Central memory CD8-positive, alpha-beta T cell (primary cell): ENCODE results near the gene BDH1.
"Not testable (repeated sequence)": the region's sequence is repeated elsewhere in the genome, so short reads cannot be mapped to it uniquely, and the experiment has no call there.

Experiments used
- ATAC-seq: fragments of 150-1000 bp; cut with Tn5 transposase; replicated peaks from 2 replicates; pipeline ENCODE4 v1.10.0; 2022; ENCODE audit warnings: mild to moderate bottlenecking, moderate FRiP score, moderate number of reproducible peaks; ENCODE audit not compliant: poor library complexity, severe bottlenecking; ENCODE audit errors: extremely low read depth
- DNase-seq, 2 donors: peaks; one replicate each; pipeline ENCODE4 v3.0.0; 2021; ENCODE audit warnings: low spot score in 2 of 2
- H3K27ac Mint-ChIP-seq: one replicate; pipeline ENCODE4 v1.8.0; 2022; ENCODE audit warnings: low read depth, mild to moderate bottlenecking, moderate library complexity, mixed read lengths
- H3K27me3 Mint-ChIP-seq: one replicate; pipeline ENCODE4 v1.8.0; 2022; ENCODE audit warnings: mixed read lengths
- H3K36me3 Mint-ChIP-seq: one replicate; pipeline ENCODE4 v1.8.0; 2022; ENCODE audit warnings: mild to moderate bottlenecking, moderate library complexity, mixed read lengths; ENCODE audit not compliant: insufficient read depth
- H3K4me1 Mint-ChIP-seq: one replicate; pipeline ENCODE4 v1.8.0; 2022; ENCODE audit warnings: mixed read lengths
- H3K4me3 Mint-ChIP-seq: one replicate; pipeline ENCODE4 v1.8.0; 2022; ENCODE audit warnings: mild to moderate bottlenecking, moderate library complexity, mixed read lengths
- H3K9me3 Mint-ChIP-seq: one replicate; pipeline ENCODE4 v1.8.0; 2022; ENCODE audit warnings: mixed read lengths

Gene BDH1

DNA sequence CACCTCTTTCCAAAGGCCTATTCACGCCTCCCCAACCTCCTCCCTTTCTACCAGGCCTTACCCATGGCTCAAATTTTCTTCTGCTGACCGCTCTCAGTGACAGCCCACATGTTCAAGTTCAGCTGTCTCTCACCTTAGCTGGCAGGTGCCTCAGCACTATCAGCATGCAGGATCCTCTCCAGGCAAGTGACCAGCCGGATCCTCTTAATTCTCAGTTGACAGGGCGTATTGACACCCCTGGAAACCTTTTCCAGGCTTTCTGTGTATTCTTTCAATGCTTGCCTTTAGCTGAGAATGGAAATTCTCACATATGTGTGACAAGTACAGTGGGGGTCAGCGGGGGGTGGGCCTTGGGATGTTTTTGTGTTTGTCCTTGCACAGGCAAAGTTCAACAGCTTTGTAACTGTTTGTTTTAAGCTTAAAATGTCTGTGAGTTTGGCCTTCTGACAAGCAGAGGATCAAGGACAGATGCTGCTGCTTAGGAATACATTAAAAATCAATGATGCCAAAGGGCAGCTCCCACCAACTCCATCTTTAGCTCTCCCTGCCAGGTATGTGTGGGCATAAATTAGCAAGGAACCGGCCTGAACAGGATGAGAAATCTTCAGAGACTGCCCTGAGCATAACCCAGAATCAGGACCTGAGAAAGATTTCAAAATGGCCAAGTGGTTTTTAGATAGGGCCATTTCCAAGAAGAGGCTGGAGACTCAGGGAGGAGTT is 17.4 kb upstream of the BDH1 start:
- no peaks in the 10 kb centered on the region for H3K4me1 Mint-ChIP-seq
- peaks cover 52% of the 10 kb centered on the region for H3K27me3 Mint-ChIP-seq
- H3K4me3 Mint-ChIP-seq, result no peak overlapping the region
- peaks cover 6% of the 10 kb centered on the region for H3K9me3 Mint-ChIP-seq
- no peak for DNase-seq
- no peak overlapping the region for H3K27ac Mint-ChIP-seq
- no peak for ATAC-seq
- H3K36me3 Mint-ChIP-seq, result no peaks in the 10 kb centered on the region

DNA sequence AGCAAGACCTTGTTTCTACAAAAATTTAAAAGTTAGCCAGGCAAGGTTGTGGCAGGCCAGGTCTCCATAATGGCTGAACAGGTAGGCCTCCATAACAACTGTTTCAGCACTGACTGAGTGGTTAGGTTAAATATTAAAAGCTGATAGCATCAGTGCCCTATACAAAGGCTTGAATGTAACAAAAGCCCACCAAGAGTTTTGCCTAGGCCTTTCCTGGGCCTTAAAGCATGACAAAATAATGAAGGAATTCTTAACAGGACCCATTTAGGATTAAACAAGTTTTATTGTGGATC is 16.1 kb upstream of the BDH1 start:
- DNase-seq, H3K9me3 Mint-ChIP-seq, H3K4me1 Mint-ChIP-seq, H3K36me3 Mint-ChIP-seq, H3K4me3 Mint-ChIP-seq, ATAC-seq, H3K27ac Mint-ChIP-seq: not testable (repeated sequence)
- H3K27me3 Mint-ChIP-seq, result peaks cover 38% of the 10 kb centered on the region

DNA sequence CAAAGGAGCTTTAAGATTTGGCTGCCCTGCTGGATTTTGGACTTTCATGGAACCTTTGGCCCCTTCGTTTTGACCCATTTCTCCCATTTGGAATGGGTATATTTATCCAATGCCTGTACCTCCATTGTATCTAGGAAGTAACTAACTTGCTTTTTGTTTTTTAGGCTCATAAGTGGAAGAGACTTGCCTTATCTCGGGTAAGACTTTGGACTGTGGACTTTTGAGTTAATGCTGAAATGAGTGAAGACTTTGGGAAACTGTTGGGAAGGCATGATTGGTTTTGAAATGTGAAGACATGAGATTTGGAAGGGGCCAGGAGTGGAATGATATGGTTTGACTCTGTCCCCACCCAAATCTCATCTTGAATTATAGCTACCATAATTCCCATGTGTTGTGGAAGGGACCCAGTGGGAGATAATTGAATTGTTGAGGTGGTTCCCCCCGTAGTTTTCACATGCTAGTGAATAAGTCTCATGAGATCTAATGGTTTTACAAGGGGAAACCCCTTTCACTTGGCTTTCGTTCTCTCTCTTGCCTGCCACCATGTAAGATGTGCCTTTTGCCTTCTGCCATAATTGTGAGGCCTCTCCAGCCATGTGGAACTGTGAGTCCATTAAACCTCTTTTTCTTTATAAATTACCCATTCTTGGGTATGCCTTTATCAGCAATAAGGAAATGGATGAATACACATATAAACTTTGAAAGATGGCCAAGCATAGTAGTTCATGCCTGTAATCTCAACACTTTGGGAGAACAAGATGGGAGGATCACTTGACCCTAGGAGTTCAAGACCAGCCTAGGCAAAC is 15.5 kb upstream of the BDH1 start:
- not testable (repeated sequence) for H3K4me3 Mint-ChIP-seq, ATAC-seq, H3K27ac Mint-ChIP-seq, DNase-seq, H3K9me3 Mint-ChIP-seq, H3K4me1 Mint-ChIP-seq, H3K36me3 Mint-ChIP-seq
- H3K27me3 Mint-ChIP-seq, result peaks cover 35% of the 10 kb centered on the region

DNA sequence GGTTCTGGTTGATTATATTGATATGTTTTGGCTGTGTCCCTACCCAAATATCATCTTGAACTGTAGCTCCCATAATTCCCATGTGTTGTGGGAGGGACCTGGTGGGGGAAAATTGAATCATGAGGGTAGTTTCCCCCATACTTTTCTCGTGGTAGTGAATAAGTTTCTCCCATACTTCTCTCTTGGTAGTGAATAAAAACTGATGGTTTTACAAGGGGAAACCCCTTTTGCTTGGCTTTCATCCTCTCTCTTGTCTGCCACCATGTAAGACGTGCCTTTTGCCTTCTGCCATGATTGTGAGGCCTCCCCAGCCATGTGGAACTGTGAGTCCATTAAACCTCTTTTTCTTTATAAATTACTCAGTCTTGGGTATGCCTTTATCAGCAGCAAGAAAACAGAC is 13.7 kb upstream of the BDH1 start:
- H3K27me3 Mint-ChIP-seq, result peaks cover 26% of the 10 kb centered on the region
- not testable (repeated sequence) for DNase-seq, H3K27ac Mint-ChIP-seq, ATAC-seq, H3K4me3 Mint-ChIP-seq, H3K36me3 Mint-ChIP-seq, H3K4me1 Mint-ChIP-seq, H3K9me3 Mint-ChIP-seq

DNA sequence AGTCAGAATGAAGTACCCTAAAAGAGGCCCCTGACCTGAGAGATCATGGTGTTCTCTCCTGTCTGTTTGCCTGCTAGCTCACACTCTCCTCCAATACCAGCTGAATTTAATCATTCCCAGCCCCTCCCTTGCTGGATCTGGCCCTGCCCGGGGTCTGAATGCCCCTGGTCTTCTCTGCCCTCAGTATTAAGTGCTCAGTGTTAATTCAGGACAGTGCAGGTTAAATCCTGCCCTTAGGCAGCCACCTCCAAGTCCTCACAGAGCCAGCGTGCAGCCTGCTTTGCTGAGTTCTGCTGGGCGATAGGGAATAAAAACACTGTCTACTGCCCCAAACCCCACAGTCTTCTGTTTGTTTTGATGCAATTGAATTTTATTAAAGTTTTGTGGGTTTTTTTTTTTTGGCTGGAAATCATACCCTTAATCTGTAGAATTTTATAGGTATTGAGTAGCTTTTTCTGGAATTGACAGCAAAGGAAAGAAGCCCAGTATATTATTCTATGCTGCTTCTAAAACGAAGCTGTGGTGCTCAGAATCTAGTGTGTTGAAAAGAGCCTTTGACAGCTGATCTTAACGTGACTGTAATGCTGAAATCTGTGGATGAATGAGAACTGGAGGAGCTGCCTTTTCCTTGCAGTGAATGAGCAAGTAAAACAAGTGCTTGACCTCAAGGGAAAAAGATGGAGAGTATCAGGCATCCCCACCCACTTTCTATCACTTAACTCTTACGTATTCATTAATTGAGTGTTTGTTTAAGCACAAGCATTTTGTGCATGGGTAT is 12.3 kb upstream of the BDH1 start:
- H3K4me1 Mint-ChIP-seq, result no peaks in the 10 kb centered on the region
- no peak overlapping the region for H3K4me3 Mint-ChIP-seq
- H3K27ac Mint-ChIP-seq, result no peak overlapping the region
- DNase-seq, result no peak
- no peak for ATAC-seq
- H3K27me3 Mint-ChIP-seq, result peaks cover 24% of the 10 kb centered on the region
- no peaks in the 10 kb centered on the region for H3K36me3 Mint-ChIP-seq
- peaks cover 6% of the 10 kb centered on the region for H3K9me3 Mint-ChIP-seq

DNA sequence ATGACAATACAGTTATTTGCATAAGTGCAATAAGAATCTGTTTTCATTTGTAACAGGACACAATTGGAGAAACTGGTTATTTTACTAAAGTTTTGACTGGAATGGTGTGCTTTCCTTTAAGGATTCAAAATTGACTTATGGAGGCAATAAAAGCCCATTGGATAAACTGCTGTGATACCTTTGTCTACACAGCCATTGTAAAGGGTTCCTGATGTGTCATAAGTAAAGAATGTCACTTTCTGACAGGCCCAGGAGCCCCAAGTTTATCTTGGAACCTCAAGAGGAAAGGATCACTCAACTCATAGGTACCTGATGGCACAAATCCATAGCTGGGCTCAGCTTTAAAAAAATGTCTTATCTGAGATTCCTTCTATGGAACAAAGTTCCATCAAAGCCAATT is 10.4 kb upstream of the BDH1 start:
- not testable (repeated sequence) for DNase-seq, H3K9me3 Mint-ChIP-seq, H3K36me3 Mint-ChIP-seq, ATAC-seq, H3K4me3 Mint-ChIP-seq, H3K4me1 Mint-ChIP-seq, H3K27ac Mint-ChIP-seq
- H3K27me3 Mint-ChIP-seq, result peaks cover 40% of the 10 kb centered on the region

DNA sequence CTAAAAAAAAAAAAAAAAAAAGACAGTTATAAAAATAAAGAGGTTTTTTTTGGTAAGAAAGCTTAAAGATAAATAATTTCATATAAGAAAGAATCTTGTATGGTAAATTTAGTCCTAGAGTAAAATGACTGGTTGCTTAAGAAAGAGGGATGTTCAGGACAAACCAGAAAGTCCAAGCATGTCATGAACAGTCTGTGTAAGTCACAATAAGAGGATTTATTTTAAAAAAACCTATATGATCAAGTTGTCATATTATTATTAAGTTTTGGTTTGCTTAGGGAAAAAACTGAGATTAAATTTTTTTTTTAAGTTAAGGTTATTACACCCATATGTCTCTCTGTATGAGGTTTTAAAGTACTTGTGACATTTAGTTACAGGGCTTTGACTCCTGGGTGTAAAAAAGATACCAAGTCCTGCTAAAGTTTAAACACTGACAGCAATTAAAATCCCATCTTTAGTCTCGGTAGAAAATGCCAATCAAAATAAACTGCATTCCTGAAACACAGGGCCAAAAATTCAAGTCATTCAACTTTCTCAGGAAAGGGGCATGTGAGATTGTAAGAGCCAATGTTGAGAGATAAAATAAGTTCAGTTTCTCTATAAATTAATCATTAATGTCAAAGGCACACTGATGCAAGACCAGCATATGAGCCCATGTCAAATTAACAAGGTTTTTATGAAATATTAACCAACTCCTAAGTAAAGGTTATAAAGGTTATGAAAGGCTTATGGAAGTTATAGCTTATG is 8.5 kb upstream of the BDH1 start:
- Mint-ChIP-seq H3K27me3 (peaks cover 29% of the 10 kb centered on the region), H3K4me1 (no peaks in the 10 kb centered on the region), H3K27ac (no peak overlapping the region), H3K4me3 (no peak overlapping the region), H3K36me3 (no peaks in the 10 kb centered on the region), H3K9me3 (peaks cover under 1% of the 10 kb centered on the region)
- DNase-seq (no peak), ATAC-seq (no peak)

DNA sequence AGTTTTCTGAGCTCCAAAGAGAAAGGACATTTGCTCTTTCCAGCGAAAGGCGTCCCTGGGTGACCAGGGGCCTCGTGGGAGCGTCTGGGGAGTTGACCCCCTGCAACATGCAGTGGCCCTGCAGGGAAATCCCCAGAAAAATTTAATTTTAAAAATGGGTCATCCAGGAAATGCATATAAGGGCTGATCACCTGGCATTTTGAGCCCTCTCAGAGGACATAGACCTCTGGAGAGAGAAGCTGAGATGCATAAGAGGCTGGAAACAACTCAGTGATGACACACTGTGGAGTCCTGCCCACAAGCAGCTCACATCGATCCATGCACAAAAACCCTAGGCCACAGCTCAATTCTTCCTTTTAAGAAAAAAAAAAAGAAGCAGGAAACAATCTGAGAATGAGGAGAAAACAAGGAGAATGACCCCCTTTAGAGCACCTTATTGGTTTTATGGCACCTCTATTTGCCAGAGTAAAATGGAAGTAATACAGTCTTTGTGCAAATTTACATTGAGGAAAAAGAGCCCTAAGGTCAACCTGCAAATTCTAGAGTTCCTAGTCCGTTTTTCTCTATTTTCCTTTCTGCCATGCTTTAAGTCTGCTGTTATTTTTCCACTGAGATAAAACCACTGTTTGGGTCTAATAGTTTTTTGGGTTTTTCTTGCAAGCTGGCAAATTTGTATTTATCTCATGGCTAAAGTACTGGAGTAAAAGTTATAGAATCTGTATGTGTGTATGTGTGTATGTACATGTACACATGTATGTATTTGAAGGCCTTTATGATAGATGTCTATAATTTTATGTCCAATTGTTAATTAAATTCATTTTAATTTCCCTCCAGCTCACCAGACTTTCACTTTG is 6.9 kb upstream of the BDH1 start:
- DNase-seq (no peak), ATAC-seq (no peak)
- H3K27ac Mint-ChIP-seq, result no peak overlapping the region
- H3K4me1 Mint-ChIP-seq, result no peaks in the 10 kb centered on the region
- H3K36me3 Mint-ChIP-seq, result no peaks in the 10 kb centered on the region
- H3K27me3 Mint-ChIP-seq, result peaks cover 37% of the 10 kb centered on the region
- H3K4me3 Mint-ChIP-seq, result no peak overlapping the region
- no peaks in the 10 kb centered on the region for H3K9me3 Mint-ChIP-seq

DNA sequence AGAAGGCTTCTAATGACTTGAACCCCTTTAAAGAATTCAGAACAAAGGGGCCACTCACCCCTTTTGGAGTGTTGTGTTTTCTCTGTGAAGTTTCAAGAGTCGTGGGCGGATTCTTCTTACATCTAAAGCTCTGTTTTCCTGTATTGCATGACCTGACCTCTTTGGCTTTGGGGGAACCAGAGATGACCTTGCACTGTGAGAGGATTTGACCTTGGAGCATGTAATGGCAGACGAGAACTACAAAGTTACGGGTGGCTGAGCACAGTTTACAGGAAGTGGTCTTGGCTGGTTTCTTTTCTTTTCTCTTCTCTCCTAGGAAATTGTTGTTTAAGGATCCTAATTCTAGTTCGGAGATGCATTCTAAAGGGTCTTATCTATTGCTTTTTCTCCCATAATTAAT is 6.2 kb upstream of the BDH1 start:
- no peaks in the 10 kb centered on the region for H3K9me3 Mint-ChIP-seq
- no peaks in the 10 kb centered on the region for H3K36me3 Mint-ChIP-seq
- DNase-seq, result no peak
- peaks cover 37% of the 10 kb centered on the region for H3K27me3 Mint-ChIP-seq
- H3K4me3 Mint-ChIP-seq, result no peak overlapping the region
- H3K4me1 Mint-ChIP-seq, result no peaks in the 10 kb centered on the region
- ATAC-seq, result no peak
- H3K27ac Mint-ChIP-seq, result no peak overlapping the region

DNA sequence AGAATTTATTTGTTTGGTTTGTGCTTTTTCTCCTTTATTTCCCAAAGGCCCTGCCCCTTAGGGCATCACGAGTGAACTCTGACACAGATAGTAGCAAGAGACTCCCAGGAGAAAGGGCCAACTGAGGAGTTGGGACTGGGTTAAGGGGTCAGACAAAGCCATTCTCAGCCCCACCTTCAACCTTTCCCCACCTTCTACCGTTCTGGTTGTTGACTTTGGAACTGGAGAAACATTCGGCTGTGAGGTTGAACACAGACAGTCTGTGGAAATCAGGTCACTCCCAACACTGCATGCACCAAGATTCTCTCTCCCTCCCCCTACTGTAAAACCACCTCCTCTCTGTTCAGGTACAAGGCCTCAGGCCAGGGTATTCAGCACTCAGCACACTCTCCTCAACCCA is 3.9 kb upstream of the BDH1 start:
- no peaks in the 10 kb centered on the region for H3K9me3 Mint-ChIP-seq
- H3K27me3 Mint-ChIP-seq, result peaks cover 37% of the 10 kb centered on the region
- ATAC-seq (no peak), DNase-seq (no peak)
- peaks cover under 1% of the 10 kb centered on the region for H3K36me3 Mint-ChIP-seq
- H3K4me1 Mint-ChIP-seq, result no peaks in the 10 kb centered on the region
- H3K27ac Mint-ChIP-seq, result no peak overlapping the region
- no peak overlapping the region for H3K4me3 Mint-ChIP-seq

DNA sequence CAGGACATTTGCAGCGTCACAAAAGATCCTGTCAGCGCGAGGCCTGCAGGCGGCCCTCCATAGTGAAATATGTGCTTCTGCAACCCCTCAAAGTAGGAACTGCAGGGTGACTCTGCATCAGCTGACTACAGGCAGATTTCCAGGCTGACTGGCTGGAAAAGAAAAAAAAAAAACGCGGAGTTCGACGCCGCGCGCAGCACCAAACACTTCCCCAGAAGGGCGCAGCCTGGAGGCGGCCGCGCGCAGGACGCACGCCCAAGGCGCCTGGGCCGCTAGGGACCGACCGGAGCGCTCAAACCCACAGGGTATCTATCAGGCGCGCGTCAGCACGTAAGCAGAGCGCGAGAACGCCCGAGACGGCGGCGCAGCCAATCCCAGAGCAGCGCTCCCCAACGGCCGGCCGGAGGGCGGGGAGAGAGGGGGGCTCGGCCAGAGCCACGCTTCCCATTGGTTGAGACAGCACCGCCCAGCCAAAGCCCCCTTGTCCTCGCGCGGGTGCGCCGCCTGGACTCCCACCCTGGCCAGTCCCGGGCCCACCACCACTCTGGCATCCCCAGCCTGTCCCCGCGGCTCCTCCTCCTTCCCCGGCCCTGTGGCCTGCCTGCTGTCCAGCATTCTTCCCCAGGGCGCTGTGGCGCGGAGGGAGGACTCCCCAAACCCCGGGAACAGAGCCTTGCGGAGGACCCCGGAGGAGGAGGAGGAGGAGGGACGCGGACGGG is 1.0 kb downstream of the BDH1 start:
- DNase-seq (peak; percentile 80 to 82), ATAC-seq (peak; percentile 98)
- peak overlapping the region; percentile 83 for H3K4me3 Mint-ChIP-seq
- peak overlapping the region; percentile 65 for H3K27ac Mint-ChIP-seq
- H3K27me3 Mint-ChIP-seq, result peaks cover 10% of the 10 kb centered on the region
- peaks cover 9% of the 10 kb centered on the region for H3K4me1 Mint-ChIP-seq
- no peaks in the 10 kb centered on the region for H3K9me3 Mint-ChIP-seq
- H3K36me3 Mint-ChIP-seq, result peaks cover 2% of the 10 kb centered on the region
